Measurements from ENCODE around the gene WDFY4. TPM values are rescaled to one million over a fixed set of nuclear protein-coding genes. Genes with fewer than 3 reads are reported as not detected.

The WDFY4 gene
- total RNA-seq, 1 experiment from 2014 or later = 0.23 TPM

DNA sequence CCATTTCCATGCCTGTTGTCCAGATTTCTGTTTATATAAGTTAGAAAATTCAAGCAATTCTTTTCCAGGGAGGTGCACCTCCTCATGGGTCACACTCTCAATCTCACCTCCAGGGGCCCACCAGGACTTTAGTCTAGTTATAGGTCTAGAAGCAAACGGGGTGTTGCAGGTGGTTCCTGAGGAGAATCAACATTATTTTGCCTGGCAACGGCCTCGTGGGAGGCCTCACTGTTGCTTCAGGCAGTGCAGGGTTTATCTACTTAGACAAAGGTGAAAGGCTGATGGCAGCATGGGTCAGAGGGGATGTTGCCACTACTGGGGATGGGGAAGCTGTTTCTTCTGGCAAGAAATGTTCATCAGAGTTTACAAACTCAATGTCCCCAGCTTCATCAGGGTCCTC lies 311.7 kb downstream of the WDFY4 start:
- H3K36me3 ChIP-seq (ENCODE audit: control insufficient read depth, insufficient read depth, low read length) = no peaks in the 10 kb centered on the region
- no peak overlapping the region for H3K4me3 ChIP-seq (ENCODE audit: low read depth in 2 of 2, low read length in 2 of 2)
- no peaks in the 10 kb centered on the region for H3K27me3 ChIP-seq (ENCODE audit: control insufficient read depth, insufficient read depth, low read length)
- no peak for TF ChIP-seq SIN3A (IDR thresholded peaks at IDR 0.05; ENCODE audit: borderline replicate concordance, insufficient read depth, low read depth, low read length)
- TF ChIP-seq, protein P1, sequence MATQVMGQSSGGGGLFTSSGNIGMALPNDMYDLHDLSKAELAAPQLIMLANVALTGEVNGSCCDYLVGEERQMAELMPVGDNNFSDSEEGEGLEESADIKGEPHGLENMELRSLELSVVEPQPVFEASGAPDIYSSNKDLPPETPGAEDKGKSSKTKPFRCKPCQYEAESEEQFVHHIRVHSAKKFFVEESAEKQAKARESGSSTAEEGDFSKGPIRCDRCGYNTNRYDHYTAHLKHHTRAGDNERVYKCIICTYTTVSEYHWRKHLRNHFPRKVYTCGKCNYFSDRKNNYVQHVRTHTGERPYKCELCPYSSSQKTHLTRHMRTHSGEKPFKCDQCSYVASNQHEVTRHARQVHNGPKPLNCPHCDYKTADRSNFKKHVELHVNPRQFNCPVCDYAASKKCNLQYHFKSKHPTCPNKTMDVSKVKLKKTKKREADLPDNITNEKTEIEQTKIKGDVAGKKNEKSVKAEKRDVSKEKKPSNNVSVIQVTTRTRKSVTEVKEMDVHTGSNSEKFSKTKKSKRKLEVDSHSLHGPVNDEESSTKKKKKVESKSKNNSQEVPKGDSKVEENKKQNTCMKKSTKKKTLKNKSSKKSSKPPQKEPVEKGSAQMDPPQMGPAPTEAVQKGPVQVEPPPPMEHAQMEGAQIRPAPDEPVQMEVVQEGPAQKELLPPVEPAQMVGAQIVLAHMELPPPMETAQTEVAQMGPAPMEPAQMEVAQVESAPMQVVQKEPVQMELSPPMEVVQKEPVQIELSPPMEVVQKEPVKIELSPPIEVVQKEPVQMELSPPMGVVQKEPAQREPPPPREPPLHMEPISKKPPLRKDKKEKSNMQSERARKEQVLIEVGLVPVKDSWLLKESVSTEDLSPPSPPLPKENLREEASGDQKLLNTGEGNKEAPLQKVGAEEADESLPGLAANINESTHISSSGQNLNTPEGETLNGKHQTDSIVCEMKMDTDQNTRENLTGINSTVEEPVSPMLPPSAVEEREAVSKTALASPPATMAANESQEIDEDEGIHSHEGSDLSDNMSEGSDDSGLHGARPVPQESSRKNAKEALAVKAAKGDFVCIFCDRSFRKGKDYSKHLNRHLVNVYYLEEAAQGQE (IDR thresholded peaks at IDR 0.05; ENCODE audit: insufficient read depth in 1 of 2, low read depth in 2 of 2, low read length in 1 of 2) = no peak
- TF ChIP-seq TCF7L2 (IDR thresholded peaks at IDR 0.05; ENCODE audit: low read depth, low read length) = no peak
- TF ChIP-seq POLR2AphosphoS5 (IDR thresholded peaks at IDR 0.05; ENCODE audit: low read depth, low read length) = no peak
- TF ChIP-seq, protein P2, sequence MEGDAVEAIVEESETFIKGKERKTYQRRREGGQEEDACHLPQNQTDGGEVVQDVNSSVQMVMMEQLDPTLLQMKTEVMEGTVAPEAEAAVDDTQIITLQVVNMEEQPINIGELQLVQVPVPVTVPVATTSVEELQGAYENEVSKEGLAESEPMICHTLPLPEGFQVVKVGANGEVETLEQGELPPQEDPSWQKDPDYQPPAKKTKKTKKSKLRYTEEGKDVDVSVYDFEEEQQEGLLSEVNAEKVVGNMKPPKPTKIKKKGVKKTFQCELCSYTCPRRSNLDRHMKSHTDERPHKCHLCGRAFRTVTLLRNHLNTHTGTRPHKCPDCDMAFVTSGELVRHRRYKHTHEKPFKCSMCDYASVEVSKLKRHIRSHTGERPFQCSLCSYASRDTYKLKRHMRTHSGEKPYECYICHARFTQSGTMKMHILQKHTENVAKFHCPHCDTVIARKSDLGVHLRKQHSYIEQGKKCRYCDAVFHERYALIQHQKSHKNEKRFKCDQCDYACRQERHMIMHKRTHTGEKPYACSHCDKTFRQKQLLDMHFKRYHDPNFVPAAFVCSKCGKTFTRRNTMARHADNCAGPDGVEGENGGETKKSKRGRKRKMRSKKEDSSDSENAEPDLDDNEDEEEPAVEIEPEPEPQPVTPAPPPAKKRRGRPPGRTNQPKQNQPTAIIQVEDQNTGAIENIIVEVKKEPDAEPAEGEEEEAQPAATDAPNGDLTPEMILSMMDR (IDR thresholded peaks at IDR 0.05) = no peak
- ATAC-seq (no peak), DNase-seq (ENCODE audit: low read depth, low spot score) (no peak)
- ChIA-PET POLR2A (no interaction called here), CTCF (no interaction called here)
- in situ Hi-C loops (cut with HindIII; ENCODE audit: low pct_unique_long_range_greater_than_20kb, low sequenced_read_pairs) (no loop called here), intact Hi-C loops (cut with micrococcal nuclease; ENCODE audit: unreplicated experiment) (no loop called here)
- H3K9me3 ChIP-seq (ENCODE audit: control insufficient read depth, insufficient read depth, low read depth, low read length) = no peaks in the 10 kb centered on the region
- no peak overlapping the region for H3K27ac ChIP-seq (ENCODE audit: low read length)
- no TSS peak for BruUV-seq (replicated peaks)
- H3K4me1 ChIP-seq (ENCODE audit: control insufficient read depth, insufficient read depth, low read length) = no peaks in the 10 kb centered on the region

DNA sequence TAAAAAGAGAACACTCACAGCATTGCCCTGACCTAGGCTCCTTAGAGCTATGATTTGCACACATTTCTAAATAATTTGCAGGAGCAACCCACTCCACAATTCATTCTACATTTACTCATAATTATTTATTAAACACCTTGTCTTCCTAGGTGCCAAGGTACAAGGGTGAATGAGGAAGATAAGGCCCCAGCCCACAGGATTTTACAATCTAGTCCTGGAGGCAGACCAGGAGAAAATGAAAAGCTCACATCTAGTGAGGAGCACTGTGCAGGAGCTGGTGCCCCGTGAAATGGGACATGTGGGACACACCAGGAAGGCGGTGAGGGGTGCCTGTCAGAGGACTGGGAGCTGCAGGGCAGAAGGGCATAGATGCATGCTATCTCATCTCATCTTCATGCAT lies 314.7 kb downstream of the WDFY4 start:
- in situ Hi-C loops (cut with HindIII; ENCODE audit: low pct_unique_long_range_greater_than_20kb, low sequenced_read_pairs) = no loop called here
- H3K4me1 ChIP-seq (ENCODE audit: control insufficient read depth, insufficient read depth, low read length) = no peaks in the 10 kb centered on the region
- intact Hi-C loops (cut with micrococcal nuclease; ENCODE audit: unreplicated experiment) = no loop called here
- DNase-seq (ENCODE audit: low read depth, low spot score) (no peak), ATAC-seq (no peak)
- ChIA-PET CTCF (interaction anchor here (0.5 kb wide), 1 partner anchor 9 kb away, joined by 13 read pairs; no protein-coding TSS in a partner anchor), POLR2A (no interaction called here)
- no peaks in the 10 kb centered on the region for H3K36me3 ChIP-seq (ENCODE audit: control insufficient read depth, insufficient read depth, low read length)
- no peaks in the 10 kb centered on the region for H3K9me3 ChIP-seq (ENCODE audit: control insufficient read depth, insufficient read depth, low read depth, low read length)
- H3K4me3 ChIP-seq (ENCODE audit: low read depth in 2 of 2, low read length in 2 of 2) = no peak overlapping the region
- TF ChIP-seq, protein P1 (IDR thresholded peaks at IDR 0.05; ENCODE audit: insufficient read depth in 1 of 2, low read depth in 2 of 2, low read length in 1 of 2) = no peak
- TF ChIP-seq, protein P2 (IDR thresholded peaks at IDR 0.05) = no peak
- TF ChIP-seq TCF7L2 (IDR thresholded peaks at IDR 0.05; ENCODE audit: low read depth, low read length) (no peak), POLR2AphosphoS5 (IDR thresholded peaks at IDR 0.05; ENCODE audit: low read depth, low read length) (no peak), SIN3A (IDR thresholded peaks at IDR 0.05; ENCODE audit: borderline replicate concordance, insufficient read depth, low read depth, low read length) (no peak)
- H3K27ac ChIP-seq (ENCODE audit: low read length) = no peak overlapping the region
- no TSS peak for BruUV-seq (replicated peaks)
- no peaks in the 10 kb centered on the region for H3K27me3 ChIP-seq (ENCODE audit: control insufficient read depth, insufficient read depth, low read length)
